ENCODE data around the gene ARSB.

DNA sequence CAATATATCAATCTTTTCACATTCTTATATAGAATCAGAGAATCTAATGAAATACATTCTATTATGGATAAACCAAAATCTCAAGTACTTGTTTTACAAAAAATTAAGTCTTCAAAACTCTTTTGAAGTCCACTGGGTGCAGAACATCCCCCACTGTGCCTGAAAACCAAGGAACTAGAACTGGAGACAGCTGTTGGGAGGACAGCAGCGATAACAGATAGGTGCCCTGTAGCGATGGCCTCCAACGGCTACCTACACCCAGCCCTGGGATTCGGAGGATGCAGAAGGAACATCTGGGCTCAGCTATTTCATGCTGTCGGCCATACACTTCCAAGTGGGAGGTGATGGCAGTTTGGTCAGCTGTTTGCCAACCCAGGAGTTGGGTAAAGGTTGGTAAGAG, 207.2 kb downstream of the ARSB start:
- TF ChIP-seq CTCF (IDR thresholded peaks at IDR 0.05) (no peak), POLR2AphosphoS5 (IDR thresholded peaks at IDR 0.05) (no peak)

Data from upper lobe of left lung (tissue), 4 donors.